Measurements from ENCODE around the gene ACSL1. TPM values are rescaled to one million over a fixed set of nuclear protein-coding genes. Genes with fewer than 3 reads are reported as not detected.

ACSL1 gene
- total and polyA plus RNA-seq, 2 donors (not counting 3 experiments of a cell fraction or from before 2014, with no cell fraction given): 7.3 to 17.7 TPM

DNA sequence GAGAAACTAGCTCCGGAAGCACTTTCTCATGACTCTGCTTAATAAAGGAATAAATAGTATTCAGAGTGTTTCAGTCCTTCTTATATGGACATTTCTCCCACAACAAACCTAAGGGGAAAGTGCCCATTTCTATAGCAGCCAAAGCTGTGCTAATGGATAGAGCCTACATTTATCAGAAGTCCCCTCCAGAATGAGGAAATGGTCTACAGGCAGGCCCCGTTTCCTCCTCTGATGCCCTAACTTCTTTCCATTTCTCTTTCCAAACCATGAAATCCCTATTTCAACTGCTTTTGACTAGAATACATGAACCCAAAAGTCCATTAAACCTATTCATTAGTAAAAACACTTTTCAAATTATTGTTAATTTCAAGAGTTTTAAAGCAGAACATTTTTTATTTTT is 4.5 kb downstream of the ACSL1 start:
- ChIA-PET CTCF (interaction anchor here (3.6 kb wide), 1 partner anchor 75 kb away, joined by 18 read pairs; no protein-coding TSS in a partner anchor), POLR2A (no interaction called here)
- BruUV-seq (replicated peaks): no TSS peak
- Histone ChIP-seq H3K4me3 (replicated peaks in 1 of 3; ENCODE audit: insufficient read depth in 1 of 3, low read depth in 1 of 3, low read length in 3 of 3) (no peak overlapping the region), H3K27ac (ENCODE audit: insufficient read depth, low read depth, low read length) (no peak overlapping the region), H3K9me1 (replicated peaks; ENCODE audit: control insufficient read depth, extremely low read depth, insufficient read depth, low read length) (no peaks in the 10 kb centered on the region), H4K20me1 (replicated peaks; ENCODE audit: control insufficient read depth, extremely low read depth, insufficient read depth, low read length) (no peaks in the 10 kb centered on the region), H3K4me2 (ENCODE audit: insufficient read depth, low read length) (no peak overlapping the region), H3K27me3 (ENCODE audit: control insufficient read depth in 2 of 2, insufficient read depth in 2 of 2, low read length in 2 of 2) (no peaks in the 10 kb centered on the region), H3K9ac (replicated peaks; ENCODE audit: extremely low read depth, insufficient read depth, low read length) (no peak overlapping the region), H3K4me1 (ENCODE audit: control insufficient read depth, extremely low read depth, insufficient read depth, low read length) (peaks cover 9% of the 10 kb centered on the region), H3K79me2 (ENCODE audit: control insufficient read depth, insufficient read depth, low read length) (no peaks in the 10 kb centered on the region), H2AFZ (ENCODE audit: low read depth, low read length) (no peak overlapping the region), H3K36me3 (ENCODE audit: control insufficient read depth in 2 of 2, extremely low read depth in 1 of 2, insufficient read depth in 2 of 2, low read length in 2 of 2) (no peaks in the 10 kb centered on the region), H3K9me3 (replicated peaks; ENCODE audit: control insufficient read depth, insufficient read depth, low read length) (no peaks in the 10 kb centered on the region)
- DNase-seq (ENCODE audit: low read depth, low spot score) (no peak), FAIRE-seq (no peak)
- dilution Hi-C loops (cut with MboI; ENCODE audit: extremely low pct_ligation_motif_present, low sequenced_read_pairs) (no loop called here), intact Hi-C loops (cut with micrococcal nuclease) (loop anchor here (10.0 kb wide), 3 partner anchors 246 to 1374 kb away; partner anchors contain the start of genes CYP4V2 and IRF2)
- TF ChIP-seq GATA2 (IDR thresholded peaks at IDR 0.05; ENCODE audit: insufficient read depth, insufficient read length, low read depth, low read length) (no peak), EZH2 (IDR thresholded peaks at IDR 0.05; ENCODE audit: borderline replicate concordance, low read depth, low read length, severe bottlenecking) (no peak), POLR2AphosphoS5 (IDR thresholded peaks at IDR 0.05; ENCODE audit: insufficient read depth, low read depth, low read length) (no peak), MYC (IDR thresholded peaks at IDR 0.05; ENCODE audit: low read depth, low read length) (no peak), JUN (IDR thresholded peaks at IDR 0.05; ENCODE audit: borderline replicate concordance, insufficient read depth, insufficient read length, low read depth) (no peak), FOS (IDR thresholded peaks at IDR 0.05; ENCODE audit: borderline replicate concordance, insufficient read depth, low read length) (no peak), POLR2A (IDR thresholded peaks at IDR 0.05; ENCODE audit: low read depth, low read length) (no peak)
- TF ChIP-seq, protein P1, sequence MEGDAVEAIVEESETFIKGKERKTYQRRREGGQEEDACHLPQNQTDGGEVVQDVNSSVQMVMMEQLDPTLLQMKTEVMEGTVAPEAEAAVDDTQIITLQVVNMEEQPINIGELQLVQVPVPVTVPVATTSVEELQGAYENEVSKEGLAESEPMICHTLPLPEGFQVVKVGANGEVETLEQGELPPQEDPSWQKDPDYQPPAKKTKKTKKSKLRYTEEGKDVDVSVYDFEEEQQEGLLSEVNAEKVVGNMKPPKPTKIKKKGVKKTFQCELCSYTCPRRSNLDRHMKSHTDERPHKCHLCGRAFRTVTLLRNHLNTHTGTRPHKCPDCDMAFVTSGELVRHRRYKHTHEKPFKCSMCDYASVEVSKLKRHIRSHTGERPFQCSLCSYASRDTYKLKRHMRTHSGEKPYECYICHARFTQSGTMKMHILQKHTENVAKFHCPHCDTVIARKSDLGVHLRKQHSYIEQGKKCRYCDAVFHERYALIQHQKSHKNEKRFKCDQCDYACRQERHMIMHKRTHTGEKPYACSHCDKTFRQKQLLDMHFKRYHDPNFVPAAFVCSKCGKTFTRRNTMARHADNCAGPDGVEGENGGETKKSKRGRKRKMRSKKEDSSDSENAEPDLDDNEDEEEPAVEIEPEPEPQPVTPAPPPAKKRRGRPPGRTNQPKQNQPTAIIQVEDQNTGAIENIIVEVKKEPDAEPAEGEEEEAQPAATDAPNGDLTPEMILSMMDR (IDR thresholded peaks at IDR 0.05; ENCODE audit: extremely low read depth in 1 of 2, insufficient read depth in 1 of 2, low read depth in 1 of 2, low read length in 2 of 2): no peak
- TF ChIP-seq, protein P2, sequence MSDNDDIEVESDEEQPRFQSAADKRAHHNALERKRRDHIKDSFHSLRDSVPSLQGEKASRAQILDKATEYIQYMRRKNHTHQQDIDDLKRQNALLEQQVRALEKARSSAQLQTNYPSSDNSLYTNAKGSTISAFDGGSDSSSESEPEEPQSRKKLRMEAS (IDR thresholded peaks at IDR 0.05; ENCODE audit: insufficient read depth, insufficient read length): no peak

Data from endothelial cell of umbilical vein (primary cell).